Glutamatergic neuron (in vitro differentiated cells): ENCODE measurements around the gene MRC1. TPM values are rescaled to one million over a fixed set of nuclear protein-coding genes. Genes with fewer than 3 reads are reported as not detected.

ENCODE experiments used
- DNase-seq: peaks from one replicate; pipeline ENCODE4 v3.0.0; 2022
- H3K27ac Mint-ChIP-seq: one replicate; pipeline ENCODE4 v1.8.0; 2020; ENCODE audit warnings: mild to moderate bottlenecking, mixed read lengths, inconsistent platforms; ENCODE audit not compliant: unreplicated experiment
- H3K27me3 Mint-ChIP-seq: one replicate; pipeline ENCODE4 v1.8.0; 2020; ENCODE audit warnings: mild to moderate bottlenecking, moderate library complexity, mixed read lengths, inconsistent platforms; ENCODE audit not compliant: unreplicated experiment
- H3K36me3 Mint-ChIP-seq: one replicate; pipeline ENCODE4 v1.8.0; 2020; ENCODE audit warnings: mild to moderate bottlenecking, mixed read lengths, inconsistent platforms; ENCODE audit not compliant: unreplicated experiment
- H3K4me1 Mint-ChIP-seq: one replicate; pipeline ENCODE4 v1.8.0; 2020; ENCODE audit warnings: mild to moderate bottlenecking, low read depth, mixed read lengths, inconsistent platforms; ENCODE audit not compliant: unreplicated experiment
- H3K4me3 Mint-ChIP-seq: one replicate; pipeline ENCODE4 v1.8.0; 2020; ENCODE audit warnings: mild to moderate bottlenecking, mixed read lengths, inconsistent platforms; ENCODE audit not compliant: unreplicated experiment
- H3K9me3 Mint-ChIP-seq: one replicate; pipeline ENCODE4 v1.8.0; 2020; ENCODE audit warnings: mild to moderate bottlenecking, moderate library complexity, mixed read lengths, inconsistent platforms; ENCODE audit not compliant: unreplicated experiment
- CTCF ChIP-seq: fragments of 200-600 bp; sonication (generic); IDR thresholded peaks from one replicate; pipeline ENCODE4 v1.5.0; 2021; ENCODE audit not compliant: partially characterized antibody, unreplicated experiment
- total RNA-seq: library from RNA; stranded (reverse); fragmentation: NEBNext Ultra II Directional; extraction: Animal tissue kit (Norgen Biotek cat#: 25700); gene quantifications from one replicate; pipeline ENCODE4 v1.2.1, GENCODE V29; 2021; ENCODE audit not compliant: unreplicated experiment

Gene MRC1
- total RNA-seq, 1 donor from 2014 or later: 7.9 TPM

GRCh38 chr10:17768957-17769356 is 40.2 kb upstream of the MRC1 start:
- H3K36me3 Mint-ChIP-seq: peaks cover 11% of the 10 kb centered on the region
- DNase-seq: no peak
- TF ChIP-seq CTCF: no peak
- no peak overlapping the region for H3K4me3 Mint-ChIP-seq
- H3K9me3 Mint-ChIP-seq: no peaks in the 10 kb centered on the region
- H3K27ac Mint-ChIP-seq: no peak overlapping the region
- no peaks in the 10 kb centered on the region for H3K4me1 Mint-ChIP-seq
- H3K27me3 Mint-ChIP-seq: no peaks in the 10 kb centered on the region

- peaks cover 5% of the 10 kb centered on the region for H3K36me3 Mint-ChIP-seq
- H3K9me3 Mint-ChIP-seq: no peaks in the 10 kb centered on the region
- H3K4me1 Mint-ChIP-seq: no peaks in the 10 kb centered on the region
- TF ChIP-seq CTCF: no peak
- no peak for DNase-seq
- no peaks in the 10 kb centered on the region for H3K27me3 Mint-ChIP-seq
- no peak overlapping the region for H3K27ac Mint-ChIP-seq
- H3K4me3 Mint-ChIP-seq: no peak overlapping the region
These were observed 38.1 kb upstream of the MRC1 start for GRCh38 chr10:17771017-17771416.

- Mint-ChIP-seq H3K4me3 (no peak overlapping the region), H3K27ac (no peak overlapping the region), H3K36me3 (no peaks in the 10 kb centered on the region), H3K27me3 (peaks cover 3% of the 10 kb centered on the region), H3K9me3 (no peaks in the 10 kb centered on the region), H3K4me1 (no peaks in the 10 kb centered on the region)
- no peak for DNase-seq
- no peak for TF ChIP-seq CTCF
These were observed 29.4 kb upstream of the MRC1 start for GRCh38 chr10:17779784-17780183.

- TF ChIP-seq CTCF: no peak
- Mint-ChIP-seq H3K27ac (no peak overlapping the region), H3K9me3 (no peaks in the 10 kb centered on the region), H3K4me3 (no peak overlapping the region), H3K4me1 (no peaks in the 10 kb centered on the region), H3K36me3 (no peaks in the 10 kb centered on the region), H3K27me3 (peaks cover 3% of the 10 kb centered on the region)
- DNase-seq: no peak
These were observed 28.4 kb upstream of the MRC1 start for GRCh38 chr10:17780727-17781126.

- Mint-ChIP-seq H3K36me3 (no peaks in the 10 kb centered on the region), H3K9me3 (no peaks in the 10 kb centered on the region), H3K27me3 (peaks cover 3% of the 10 kb centered on the region), H3K27ac (no peak overlapping the region), H3K4me3 (no peak overlapping the region), H3K4me1 (no peaks in the 10 kb centered on the region)
- no peak for DNase-seq
- TF ChIP-seq CTCF: no peak
These were observed 27.3 kb upstream of the MRC1 start for GRCh38 chr10:17781856-17782255.
